SK-N-SH treated with all-trans-retinoic acid at 6 μM for 48 hours (cell line): ENCODE data around the gene CALML5.

Source experiments
- PATZ1 ChIP-seq: fragments of 250-450 bp; sonication (Bioruptor Pico); IDR thresholded peaks from 2 replicates; pipeline ENCODE4 v1.8.0; 2020; ENCODE audit warnings: mild to moderate bottlenecking, moderate library complexity, borderline replicate concordance
- PPARA ChIP-seq: fragments of 250-450 bp; sonication (Bioruptor Pico); IDR thresholded peaks from 2 replicates; pipeline ENCODE4 v1.5.0; 2020; ENCODE audit warnings: mild to moderate bottlenecking, borderline replicate concordance
- RARB ChIP-seq: fragments of 250-450 bp; sonication (Bioruptor Pico); IDR thresholded peaks from 2 replicates; pipeline ENCODE4 v1.8.0; 2021; ENCODE audit warnings: mild to moderate bottlenecking, moderate library complexity
- ZNF70 ChIP-seq: fragments of 450-650 bp; formaldehyde crosslinking; IDR thresholded peaks from 2 replicates; pipeline ENCODE4 v1.5.0; 2020; ENCODE audit warnings: mild to moderate bottlenecking, moderate library complexity
- ZNF8 ChIP-seq: fragments of 450-650 bp; formaldehyde crosslinking; IDR thresholded peaks from 2 replicates; pipeline ENCODE4 v1.5.0; 2020; ENCODE audit warnings: mild to moderate bottlenecking, moderate library complexity

GRCh38 chr10:5506751-5507648, 7.6 kb upstream of the CALML5 start:
- TF ChIP-seq PATZ1 (CRISPR knock-in tag) (no peak), RARB (CRISPR knock-in tag) (no peak), PPARA (CRISPR knock-in tag) (no peak), ZNF70 (CRISPR knock-in tag) (no peak), ZNF8 (CRISPR knock-in tag) (no peak)
